Limb (tissue), 2 donors: ENCODE results near the gene SHE.

Source experiments
- DNase-seq, 2 donors: peaks; one replicate each; pipeline ENCODE4 v3.0.0-alpha.2; 2016; ENCODE audit errors: extremely low spot score in 2 of 2

Gene SHE

DNA sequence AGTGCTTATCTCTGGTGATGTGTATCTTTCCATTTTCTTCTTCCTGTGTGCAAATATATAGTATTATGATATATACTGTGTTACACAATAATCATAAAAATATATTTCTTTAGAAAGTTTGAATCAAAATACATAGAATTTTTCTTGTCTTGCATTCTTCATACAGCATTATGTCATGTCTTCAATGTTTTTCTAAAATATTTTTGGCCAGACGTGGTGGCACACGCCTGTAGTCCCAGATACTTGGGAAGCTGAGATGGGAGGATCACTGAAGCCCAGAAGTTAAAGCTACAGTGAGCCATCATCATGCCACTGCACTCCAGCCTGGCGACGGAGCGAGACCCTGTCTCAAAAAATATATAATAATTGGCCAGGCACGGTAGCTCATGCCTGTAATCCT lies 55.4 kb downstream of the SHE start:
- DNase-seq: no peak

GRCh38 chr1:154446292-154446691 lies 55.9 kb downstream of the SHE start:
- DNase-seq: no peak

GRCh38 chr1:154445040-154445472 lies 57.2 kb downstream of the SHE start:
- no peak for DNase-seq

DNA sequence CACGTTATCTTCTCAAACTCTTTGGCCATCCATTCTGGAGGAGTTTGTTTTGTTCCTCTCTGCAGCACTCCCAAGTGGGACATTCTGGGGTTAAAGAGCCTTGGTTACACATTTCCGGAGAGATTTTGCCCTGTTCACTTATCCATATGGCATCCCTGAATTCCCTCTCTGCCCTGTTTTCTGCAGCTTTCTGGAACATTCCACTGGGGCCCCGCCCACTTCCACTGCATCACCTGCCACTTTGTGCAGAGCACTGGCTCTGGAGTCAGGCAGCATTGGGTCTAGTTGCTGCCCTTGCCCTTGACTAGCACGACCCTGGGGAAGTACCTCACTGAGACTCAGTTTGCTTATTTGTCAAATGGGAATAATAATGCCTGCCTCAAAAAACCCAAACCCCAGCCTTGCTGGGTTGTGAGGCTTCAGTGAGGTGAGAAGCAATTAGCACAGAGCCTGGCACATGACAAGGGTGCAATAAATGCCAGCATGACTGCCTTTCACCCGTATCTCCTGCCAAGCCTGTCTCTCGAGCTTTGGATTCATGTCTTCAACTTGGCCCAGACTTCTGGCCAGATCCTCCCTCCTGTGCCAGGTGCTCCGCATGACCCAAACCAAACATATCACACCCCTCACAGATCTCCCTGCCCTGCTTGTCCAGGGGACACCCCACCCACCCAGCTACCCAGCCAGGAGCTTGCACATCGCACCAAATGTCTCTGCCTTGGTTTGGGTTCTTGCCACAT lies 58.8 kb downstream of the SHE start:
- no peak for DNase-seq

DNA sequence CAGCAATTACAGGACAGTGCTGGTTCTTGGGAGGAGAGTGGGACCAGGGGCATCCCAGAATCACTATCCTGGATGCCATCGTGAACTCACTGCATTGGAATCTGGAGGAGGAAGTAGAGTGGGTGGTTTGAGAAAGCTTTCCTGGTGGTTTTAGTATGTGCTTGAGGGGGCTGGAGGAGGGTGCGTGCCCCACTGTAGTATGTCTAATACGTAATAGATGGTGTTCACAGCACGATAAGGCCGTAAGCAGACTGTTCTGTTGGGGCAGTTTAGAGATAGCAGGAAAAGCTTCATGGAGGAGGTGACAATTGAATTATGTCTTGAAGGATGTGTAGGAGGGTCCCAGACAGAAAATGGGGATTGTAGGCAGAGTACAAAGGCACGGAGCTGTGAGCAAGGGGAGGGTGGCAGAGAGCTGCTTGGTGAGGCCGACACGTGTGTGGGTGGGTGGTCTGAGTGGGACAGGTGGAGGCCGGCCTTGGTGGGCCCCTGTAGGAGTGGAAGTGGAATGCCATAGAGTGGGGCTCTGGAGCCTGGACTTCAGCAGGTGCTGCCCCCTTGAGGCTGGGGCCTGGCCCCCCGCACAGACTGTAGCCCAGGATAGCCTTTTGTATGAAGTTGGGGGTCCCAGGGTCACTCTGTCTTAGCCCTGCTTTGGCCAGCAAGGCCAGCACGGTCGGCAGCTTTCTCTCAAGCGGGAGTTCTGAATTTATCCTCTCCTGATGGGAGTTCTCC lies 60.0 kb downstream of the SHE start:
- DNase-seq: no peak

GRCh38 chr1:154441241-154441888 lies 60.8 kb downstream of the SHE start:
- no peak for DNase-seq

GRCh38 chr1:154440036-154440804 lies 62.0 kb downstream of the SHE start:
- DNase-seq: no peak

GRCh38 chr1:154436433-154436832 lies 65.8 kb downstream of the SHE start:
- no peak for DNase-seq

DNA sequence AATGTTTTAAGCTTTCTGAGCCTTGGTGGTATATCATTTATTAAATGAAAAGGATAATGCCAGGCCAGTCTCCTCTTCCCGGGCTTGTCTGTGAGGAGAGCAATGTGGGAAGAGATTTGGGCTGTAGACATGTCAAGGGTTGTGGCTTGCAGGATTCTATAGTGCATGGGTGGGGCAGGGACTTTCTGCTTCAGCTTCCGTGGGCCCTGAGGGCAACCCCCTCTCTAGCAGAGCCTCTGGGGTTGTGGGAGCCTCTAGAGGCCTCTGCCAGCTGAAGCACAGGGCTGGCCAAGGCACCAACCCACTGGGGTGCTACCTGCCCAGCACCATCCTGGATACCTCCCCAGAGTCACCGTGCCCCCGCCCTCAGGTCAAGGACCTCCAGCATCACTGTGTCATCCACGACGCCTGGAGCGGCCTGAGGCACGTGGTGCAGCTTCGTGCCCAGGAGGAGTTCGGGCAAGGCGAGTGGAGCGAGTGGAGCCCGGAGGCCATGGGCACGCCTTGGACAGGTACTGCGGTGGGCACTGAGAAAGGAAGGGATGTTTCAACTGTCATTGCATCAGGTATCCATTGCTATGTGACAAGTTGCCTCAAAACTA lies 66.5 kb downstream of the SHE start:
- no peak for DNase-seq

DNA sequence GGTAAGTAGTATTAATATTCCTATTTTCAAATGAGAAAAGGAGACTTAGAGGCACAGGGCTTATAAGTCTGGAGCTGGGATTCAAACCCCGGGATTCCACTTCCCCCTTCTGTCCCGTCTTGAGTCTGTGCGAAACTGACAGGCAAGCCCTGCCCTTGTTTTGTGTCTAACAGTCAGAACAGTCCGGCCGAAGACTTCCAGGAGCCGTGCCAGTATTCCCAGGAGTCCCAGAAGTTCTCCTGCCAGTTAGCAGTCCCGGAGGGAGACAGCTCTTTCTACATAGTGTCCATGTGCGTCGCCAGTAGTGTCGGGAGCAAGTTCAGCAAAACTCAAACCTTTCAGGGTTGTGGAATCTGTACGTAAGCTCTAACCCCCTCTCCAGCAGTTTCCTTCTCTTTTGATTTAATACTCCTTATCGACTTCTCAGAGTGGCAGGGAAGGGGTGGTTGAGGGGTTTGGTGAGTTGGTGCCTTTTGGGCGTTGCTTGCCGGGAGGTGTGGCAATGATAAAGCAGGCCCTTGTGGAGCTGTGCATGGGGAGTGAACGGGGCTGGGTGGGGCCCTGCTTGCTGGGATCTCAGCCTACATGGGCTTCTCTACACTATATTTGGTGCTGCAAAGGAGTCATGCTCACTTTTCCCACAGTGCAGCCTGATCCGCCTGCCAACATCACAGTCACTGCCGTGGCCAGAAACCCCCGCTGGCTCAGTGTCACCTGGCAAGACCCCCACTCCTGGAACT lies 67.7 kb downstream of the SHE start:
- no peak for DNase-seq

DNA sequence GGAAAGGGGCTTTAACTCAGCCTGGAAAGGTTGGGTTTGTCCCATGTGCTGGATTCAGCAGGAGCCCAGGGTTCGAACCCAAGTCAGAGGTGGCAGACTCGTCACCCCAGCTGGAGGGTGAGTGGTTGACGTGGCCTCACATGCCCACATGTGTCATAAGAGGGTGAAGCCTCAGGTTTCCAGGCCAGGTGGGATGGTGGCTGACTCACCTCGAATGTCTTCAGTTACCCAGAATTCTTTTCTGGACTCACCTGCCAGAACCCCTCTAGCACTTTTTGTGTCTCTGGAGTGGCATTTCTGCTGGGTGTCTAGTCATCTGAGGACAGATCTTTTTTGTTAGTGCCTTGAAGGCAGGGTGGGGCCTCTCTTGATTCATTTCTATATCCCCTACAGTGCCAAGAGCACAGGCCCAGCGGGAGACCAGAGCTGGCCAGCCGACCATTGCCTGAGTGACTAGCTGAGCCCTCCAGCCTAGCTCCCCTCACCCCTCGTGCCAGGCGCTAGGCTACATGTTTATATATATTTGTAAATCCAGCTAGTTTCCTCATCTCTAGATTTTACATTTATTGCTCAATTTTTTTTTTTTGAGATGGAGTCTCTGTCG lies 68.9 kb downstream of the SHE start:
- DNase-seq: no peak

DNA sequence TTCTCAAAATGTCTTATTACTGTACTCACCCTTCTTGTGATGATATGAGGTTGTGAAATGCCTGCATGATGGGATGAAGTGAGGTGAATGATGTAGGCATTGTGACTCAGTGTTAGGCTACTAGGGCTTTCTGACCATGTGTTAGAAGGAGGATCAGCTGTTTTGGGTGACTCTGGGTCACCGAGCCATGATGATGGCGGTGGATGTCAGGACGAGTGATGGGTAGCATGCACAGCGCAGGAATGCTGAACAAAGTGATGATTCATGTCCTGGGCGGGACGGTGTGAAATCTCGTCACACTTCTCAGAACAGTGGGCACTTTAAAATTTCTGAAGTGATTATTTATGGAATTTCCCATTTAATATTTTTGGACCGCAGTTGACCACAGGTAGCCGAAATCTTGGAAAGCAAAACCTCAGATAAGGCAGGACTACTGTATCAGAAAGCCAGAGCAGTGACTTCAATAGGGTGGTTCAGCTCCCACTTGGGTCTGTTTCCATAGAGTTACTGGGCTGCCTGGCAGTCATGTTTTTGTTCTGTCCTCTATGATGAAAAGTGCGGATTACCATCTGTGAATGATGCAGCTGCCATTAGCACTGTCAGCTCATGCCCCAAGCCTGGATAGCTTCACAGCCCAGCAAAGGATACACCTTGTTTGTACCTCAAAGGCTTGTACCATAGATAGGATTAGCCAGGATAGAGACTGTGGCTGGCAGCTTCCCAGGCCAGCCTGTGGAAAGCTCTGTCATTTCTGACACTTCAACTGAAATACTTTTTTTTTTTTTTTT lies 70.4 kb downstream of the SHE start:
- DNase-seq: no peak

DNA sequence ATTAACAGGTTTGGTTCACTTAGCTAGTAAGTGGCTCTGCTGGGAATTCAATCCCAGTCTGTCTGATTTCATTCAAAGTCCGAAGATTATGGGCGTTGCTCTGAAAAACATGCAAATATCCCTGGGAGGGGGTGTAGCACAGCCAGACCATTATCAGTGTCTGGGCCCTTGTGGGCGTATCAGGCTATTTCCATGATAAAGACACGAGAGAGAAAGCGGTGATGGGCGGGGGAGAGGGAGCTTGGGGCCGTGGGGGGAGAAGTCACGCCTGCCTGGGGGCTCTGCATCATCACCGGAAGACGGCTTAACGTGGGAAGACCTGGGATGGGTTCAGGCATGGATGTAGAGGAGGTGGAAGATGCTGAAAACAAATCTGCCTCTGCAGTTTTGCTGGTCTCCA lies 71.3 kb downstream of the SHE start:
- DNase-seq: no peak

GRCh38 chr1:154429841-154430611 lies 72.2 kb downstream of the SHE start:
- no peak for DNase-seq
